CD4-positive, alpha-beta T cell treated with Interleukin-2 at 100 ng/mL for 4 hours (primary cell): ENCODE data around the gene IL1RAPL2.
"Not testable (repeated sequence)": the region's sequence is repeated elsewhere in the genome, so short reads cannot be mapped to it uniquely, and the experiment has no call there.

Source experiments
- DNase-seq: peaks from one replicate; pipeline ENCODE4 v3.0.0-alpha.2; 2020; ENCODE audit warnings: low spot score

IL1RAPL2 gene

DNA sequence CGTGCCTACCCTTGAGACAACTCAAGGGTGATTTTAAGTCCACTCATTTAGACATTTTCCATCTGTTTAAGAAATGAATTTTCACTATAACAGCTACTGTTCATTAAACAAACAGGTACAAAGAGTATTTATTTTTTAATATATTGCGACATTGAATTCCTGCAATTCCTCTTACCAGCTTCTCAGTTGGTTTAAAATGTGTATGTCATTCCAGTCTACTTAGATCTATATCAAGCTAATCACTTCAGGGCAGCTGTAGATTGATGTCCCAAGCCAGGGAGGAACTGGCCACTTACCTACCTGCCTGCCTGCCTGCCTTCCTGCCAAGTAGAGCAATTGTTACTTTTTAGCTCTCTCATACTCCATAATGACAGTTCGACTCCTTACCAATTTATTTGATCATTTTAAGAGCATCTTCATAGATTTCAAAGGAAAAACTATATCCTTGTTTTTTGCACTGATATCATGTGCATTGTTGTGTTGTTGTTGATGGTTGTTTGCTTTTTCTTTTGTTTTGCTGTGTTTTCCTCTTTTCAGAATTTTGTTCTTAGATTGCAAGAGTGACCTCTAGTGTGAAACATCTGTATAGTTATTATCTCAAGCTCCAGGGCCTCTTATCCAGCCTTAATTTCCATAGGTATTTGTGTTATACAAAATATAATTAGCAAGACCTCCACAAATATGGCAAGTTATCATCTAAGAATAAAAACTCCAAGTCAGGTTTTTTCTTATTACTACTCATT lies 1135.5 kb downstream of the IL1RAPL2 start:
- DNase-seq, result no peak

DNA sequence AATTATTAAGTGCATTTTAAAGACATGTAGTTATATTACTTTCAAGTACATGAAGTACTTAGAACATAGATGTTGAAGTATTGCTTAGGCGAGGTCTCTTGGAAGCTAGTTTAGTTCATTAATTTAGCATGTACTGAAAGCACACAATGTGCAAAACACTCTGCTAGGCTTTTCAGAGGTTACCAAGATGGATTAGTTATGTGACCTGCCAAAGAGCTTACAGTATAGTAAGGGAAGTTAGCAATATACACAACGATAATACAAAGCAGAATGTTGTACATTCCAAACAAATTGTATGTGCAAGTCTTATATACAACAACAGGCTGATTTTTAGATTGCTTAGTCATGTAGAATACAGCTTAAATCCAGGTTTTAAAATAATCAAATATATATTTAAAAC lies 1137.9 kb downstream of the IL1RAPL2 start:
- no peak for DNase-seq

DNA sequence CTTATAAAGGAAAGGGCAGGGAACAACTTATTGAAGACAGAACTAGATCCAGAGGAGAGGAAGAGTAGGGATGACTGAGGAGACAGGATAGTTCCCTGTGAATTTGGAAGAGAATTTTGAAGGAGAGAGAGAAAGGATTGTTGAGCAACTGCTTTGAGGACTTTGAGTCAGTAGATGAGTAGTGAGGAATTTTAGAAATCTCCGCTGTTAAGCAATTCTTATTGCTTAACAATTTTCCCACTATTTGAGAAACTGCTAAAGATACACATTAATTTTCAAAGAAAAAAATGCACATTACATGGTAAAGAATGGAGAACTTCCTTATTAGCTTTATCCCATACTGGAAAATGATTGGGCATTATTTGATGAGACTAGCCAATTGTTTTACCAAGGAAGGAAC lies 1140.0 kb downstream of the IL1RAPL2 start:
- no peak for DNase-seq

DNA sequence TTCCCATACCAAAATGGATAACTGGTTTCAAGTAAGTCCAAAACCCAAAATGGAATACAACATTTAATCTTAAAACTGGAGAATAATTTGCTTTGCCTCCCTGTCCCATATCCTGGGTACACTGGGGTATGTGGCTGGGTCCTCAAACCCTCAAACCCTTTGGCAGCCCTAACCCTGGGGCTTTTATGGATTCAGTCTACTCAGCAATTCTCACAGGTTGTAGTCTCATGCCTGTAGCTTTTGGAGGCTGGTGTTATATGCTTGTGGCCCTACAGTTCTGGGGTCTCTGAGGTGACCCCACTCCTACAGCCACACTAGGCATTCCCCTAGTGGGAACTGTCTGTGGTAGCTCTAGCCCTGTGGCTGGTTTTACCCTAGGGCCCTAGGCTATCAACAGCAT lies 1145.8 kb downstream of the IL1RAPL2 start:
- no peak for DNase-seq

DNA sequence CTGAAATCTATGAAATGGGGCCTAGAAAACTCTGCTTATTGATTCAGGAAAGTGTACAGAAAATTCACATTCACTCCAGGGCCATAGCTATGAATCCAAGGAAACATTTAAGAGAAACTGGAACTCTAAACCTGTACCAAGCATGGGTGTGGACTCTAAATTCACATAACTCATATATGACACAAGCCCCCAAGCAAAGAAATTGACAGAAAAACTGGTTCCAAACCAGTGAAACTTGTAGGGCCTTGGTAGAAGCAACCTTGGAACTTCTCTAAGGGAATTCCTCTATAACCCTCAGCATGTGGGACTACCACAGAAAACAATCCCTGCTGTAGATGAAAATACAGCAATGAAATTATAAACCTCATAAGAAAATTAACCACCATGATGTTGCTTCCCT lies 1149.7 kb downstream of the IL1RAPL2 start:
- DNase-seq, result no peak

DNA sequence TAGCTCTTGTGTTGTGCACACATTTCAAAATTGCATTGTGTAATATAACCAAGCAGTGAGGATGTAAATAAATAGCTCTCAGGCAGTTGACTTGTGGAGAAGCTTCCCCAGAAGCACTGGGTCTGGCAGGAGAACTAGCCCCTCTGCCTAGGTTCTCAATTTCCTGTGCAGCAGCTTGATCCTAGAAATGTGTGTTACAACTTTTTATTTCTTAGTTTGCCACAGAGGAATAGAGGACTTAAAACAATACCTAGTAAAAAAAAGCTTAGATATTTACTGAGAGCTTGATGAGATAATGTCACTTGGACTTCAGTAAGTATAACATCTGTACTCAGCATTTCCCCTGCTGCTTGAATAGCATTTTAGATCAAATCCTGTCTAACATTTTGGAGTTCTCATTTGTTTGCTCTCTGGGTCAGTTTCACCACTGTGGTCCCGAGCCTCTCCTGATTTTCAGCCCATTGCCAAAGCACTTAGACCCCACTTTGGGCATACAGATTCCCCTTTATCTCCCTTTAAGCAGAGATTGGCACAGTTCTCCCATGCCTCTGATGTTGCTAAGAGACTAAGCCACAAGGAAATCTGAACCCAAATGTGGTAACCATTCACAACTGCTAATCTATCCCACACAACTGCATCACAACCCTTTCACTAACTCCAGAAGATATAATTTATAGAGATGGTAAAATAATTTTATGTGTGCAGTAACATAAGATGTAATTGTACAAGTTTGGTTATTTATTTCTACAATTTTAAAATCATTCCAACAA lies 1158.2 kb downstream of the IL1RAPL2 start:
- DNase-seq, result no peak

DNA sequence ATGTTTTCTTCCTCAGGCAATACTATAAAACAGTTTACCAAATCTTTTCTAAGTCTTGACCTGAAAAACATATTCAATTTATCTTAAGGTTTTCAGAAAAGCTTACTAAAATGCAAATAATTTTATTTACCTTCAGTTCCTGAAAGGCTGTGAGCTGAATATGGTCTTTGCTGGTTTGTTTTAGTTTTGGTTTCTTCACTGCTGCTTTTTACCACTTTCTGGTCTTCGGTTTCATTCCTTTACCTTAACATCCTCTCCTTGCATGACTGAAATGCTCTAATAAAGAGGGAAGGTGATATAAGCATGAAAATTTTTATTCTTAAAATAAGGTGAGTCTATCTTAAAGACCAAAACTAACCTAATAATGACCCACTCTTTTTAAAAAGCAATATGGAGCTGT lies 1159.2 kb downstream of the IL1RAPL2 start:
- no peak for DNase-seq

DNA sequence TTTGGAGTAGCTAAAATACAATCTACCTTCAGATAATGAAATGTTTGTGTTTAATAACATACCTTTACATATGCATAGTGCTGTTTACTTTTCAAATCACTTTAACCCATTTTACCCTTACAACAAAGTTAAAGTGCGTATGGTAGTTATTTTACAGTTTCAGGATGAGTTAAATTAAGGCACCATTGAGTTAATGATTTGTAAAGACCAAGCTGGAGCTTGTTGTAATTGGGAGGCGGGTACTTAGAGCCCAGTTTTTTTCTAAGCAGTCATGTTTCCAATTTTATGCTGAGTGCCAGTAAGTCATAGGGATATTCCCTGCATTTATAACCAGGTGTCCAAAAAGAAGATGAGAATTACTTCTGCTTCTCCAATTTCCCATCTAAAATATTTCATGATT lies 1172.2 kb downstream of the IL1RAPL2 start:
- no peak for DNase-seq

DNA sequence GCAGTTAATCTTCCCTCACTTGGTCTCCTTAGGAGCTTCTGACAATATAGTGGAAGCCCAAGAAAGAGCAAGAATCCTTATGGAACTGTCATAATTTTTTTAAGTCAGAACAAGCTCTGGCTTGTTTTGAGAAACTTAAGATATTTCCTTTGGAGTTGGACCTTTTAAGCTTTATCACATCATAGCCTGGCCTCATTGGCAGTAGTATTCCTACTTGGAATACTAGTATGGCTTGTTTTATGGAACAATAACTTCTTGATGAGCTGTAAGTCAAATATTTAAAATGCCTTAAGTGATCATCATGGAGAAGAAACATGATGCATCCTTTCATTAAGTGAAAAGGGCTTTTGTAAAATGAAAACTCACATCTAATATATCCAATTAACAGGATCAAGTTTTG lies 1178.3 kb downstream of the IL1RAPL2 start:
- no peak for DNase-seq

DNA sequence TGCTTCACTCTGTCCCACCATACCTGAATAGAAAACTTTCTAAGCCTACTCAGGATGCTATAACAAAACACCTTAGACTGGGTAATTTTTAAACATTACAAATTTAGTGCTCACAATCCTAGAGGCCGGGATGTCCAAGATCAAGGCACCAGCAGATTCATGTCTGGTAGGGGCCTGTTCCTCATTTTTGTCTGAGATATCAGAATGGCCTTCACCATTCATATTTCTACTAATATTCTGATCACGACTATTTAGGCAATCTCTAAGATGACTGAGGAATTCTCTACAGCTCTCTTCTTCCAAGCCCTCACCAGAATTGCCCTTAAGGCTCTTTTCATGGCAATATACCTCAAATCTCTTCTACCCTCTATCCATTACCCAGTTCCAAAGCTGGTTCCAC lies 1178.9 kb downstream of the IL1RAPL2 start:
- DNase-seq, result no peak

DNA sequence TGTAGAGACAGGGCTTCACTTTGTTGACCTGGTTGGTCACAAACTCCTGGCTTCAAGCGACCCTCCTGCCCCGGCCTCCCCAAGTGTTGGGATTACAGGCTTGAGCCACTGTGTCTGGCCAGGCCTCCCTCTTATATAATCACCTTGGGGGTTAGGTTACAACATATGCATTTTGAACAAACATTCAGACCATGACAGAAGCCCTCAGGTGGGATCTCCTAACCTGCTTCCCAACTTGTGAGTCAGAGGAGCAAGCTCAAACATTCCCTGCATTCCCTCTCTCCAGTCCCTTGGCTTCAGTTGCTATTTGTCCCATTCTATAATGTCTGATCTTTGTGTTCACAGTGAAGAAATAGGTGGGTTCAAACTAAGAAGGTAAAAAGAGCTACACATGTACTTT lies 1179.9 kb downstream of the IL1RAPL2 start:
- no peak for DNase-seq

DNA sequence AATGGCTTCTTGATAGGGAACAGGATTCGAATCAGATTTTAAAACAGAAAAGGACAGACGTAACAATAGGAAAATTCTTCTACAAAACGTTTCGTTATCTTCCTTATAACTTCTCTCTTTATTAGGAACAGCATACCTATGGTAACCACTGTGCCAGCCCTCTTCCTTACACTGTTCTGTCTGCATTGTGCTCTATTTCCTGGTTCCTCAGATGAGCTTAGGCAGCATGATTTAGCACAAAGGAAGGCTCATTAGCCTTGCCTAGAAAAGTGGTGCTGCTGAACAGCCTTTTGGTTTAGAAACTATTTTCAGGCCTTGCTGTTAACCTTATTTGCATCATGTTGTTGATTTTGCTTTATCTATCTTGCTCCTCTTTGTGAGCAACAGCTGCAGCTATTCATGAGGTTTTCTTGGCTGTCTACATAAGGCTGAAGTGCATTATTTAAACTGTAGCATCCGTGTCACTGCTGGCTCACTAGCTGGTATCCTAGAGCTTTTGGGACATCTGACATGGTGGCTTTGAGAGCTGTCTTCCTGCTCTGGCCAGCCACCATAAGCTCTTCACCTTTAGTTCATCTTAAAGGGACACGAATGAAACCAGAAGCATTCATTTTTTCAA lies 1186.4 kb downstream of the IL1RAPL2 start:
- DNase-seq, result no peak

DNA sequence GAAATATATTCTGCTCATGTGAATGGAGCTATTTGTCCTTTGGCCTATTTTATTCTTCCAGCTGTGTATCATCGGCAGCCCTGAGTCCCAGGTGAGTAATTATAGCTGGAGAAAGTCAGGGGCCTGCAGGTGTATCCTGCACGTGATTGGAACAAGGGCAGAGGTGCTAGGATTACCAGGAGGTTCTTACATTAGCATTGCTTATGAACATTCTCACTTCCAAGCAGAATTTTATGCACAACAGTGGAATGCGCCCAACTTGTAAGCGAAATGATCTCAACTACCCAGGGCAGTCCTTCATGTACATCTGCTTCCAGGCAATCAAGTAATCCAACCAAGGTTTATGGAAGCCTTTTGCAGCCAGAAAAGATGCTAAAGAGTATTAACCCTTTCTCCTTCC lies 1187.4 kb downstream of the IL1RAPL2 start:
- no peak for DNase-seq

DNA sequence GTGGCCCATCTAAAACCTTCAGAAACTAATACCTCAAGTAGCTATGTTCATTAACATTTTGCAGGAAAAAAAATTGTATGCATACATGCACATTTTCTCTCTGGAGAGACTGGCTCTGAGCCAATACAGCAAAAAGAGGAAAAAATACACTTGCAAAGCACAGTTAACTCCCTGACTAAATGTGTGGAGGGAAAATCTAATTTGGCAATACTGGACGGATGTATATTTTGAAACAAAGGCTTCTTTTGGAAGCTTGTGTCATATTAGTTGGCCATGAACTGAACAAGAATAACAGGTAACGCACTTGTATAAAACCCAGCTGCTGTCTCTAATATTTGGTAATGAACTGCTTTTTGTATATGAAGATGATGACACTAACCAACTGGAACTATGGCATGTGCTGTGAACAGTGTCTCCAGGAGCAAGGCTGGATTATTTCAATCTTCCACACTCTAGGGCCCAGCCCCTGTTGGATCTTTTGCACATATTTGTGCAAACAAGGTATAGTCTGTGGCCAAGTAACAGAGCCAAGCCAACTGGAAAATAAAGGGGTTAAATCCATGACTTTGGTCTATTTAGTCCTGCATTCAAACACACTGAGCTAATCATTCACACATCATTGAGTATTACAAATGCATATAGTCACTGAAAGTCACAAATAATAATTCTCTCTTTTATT lies 1188.4 kb downstream of the IL1RAPL2 start:
- DNase-seq, result no peak

DNA sequence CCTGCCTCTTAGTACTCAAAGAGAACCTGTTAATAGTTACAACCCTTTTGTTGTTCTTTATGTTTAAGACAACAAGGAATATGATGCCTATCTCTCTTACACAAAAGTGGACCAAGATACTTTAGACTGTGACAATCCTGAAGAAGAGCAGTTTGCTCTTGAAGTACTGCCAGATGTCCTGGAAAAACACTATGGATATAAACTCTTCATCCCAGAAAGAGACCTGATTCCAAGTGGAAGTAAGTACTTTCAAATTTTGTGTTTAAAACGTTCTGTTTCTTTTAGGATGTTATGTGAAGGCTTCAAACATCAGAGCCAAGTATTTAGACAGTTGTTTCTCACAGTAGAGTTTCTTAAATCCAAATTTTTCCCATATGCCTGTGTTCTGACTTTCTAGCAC lies 1189.1 kb downstream of the IL1RAPL2 start:
- DNase-seq, result no peak

DNA sequence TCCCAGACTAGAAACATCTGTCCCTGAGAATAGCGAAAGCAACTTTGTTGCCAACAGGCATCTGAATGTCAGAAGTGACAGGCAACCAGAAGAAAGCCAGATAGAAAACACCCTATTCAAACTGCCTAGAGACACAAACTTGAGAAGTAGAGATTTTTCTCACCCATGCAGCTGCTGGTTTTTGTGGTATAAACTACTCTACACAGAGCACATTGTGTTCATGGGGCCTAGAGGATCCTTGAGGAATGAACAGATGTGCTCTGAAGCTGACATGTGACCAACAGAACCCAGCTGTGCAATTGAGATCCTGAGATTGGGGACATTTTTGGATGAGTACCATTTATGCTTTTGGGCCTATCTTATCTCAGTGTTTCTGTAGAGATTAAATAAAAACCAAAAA lies 1192.8 kb downstream of the IL1RAPL2 start:
- no peak for DNase-seq

DNA sequence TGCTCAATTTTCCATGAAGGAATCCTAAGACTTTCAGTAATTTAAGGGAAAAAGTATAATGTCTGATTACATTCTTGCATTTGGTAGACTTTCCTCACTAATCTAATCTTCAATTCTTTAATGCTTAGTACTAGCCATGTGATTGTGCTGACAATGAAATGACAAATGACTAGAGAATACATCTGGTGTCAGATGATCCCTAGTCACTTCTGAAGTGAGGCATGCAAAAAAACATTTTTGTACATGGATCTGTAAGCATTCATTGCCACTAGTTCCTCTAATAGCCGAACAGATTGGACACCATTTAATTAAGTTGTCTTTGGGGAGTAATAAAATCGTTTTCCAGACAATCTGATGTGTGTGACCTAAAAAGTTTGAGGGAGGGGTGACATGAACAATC lies 1193.6 kb downstream of the IL1RAPL2 start:
- no peak for DNase-seq

DNA sequence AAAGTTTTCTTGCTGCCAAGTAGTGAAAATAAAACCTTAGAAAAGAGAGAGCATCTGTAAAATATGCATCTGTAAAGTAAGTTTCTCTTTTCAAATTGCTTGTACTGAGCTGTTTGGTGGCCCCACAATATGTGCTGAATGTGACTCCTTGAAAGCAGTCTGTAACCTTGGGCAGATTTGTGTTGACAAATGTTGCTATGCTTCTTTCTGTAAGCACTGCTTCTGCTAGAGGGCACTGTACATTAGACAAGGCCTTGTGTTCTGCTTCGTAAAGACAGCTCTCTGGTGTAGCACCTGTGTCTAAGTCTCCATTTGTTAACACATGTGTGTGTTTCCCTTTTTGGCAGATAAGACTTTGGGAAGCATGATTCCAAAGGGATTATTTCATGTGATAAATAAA lies 1199.7 kb downstream of the IL1RAPL2 start:
- DNase-seq, result no peak

DNA sequence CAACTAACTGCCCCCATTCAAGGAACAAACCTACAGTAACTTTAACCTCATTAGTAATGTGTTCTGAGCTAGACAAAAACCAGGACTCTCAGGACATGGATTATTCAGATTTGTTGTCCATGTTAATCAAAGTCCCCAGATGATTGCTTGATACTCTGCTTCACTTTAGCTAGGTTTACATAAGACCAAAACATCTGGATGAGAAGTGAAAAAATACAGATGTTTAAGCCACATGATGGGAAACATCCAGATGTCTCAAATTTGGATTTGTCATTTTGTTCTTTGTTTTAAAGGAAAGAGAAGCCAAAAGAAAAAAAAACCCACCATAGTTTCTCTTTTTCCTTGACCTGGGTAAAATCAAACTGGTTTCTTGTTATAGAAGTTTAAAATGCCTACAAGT lies 1207.8 kb downstream of the IL1RAPL2 start:
- no peak for DNase-seq

DNA sequence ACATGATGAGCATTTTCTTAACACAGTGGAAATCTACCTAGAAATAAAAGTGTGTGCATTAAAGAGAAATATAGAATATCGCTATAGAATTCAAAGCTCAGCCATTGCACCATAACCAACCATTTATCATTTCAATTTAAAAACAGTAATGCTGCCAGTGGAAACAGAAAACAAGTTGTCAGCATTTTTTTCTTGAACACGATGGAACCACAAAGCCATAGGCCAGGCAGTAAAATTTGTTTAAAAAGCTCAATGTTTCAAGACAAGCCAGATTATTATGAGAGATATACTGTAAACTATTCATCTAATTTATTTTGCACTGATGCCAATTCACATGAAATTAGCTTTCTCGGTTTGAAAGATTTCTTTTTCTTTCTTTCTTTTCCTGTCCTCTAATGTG lies 1209.7 kb downstream of the IL1RAPL2 start:
- DNase-seq, result no peak

DNA sequence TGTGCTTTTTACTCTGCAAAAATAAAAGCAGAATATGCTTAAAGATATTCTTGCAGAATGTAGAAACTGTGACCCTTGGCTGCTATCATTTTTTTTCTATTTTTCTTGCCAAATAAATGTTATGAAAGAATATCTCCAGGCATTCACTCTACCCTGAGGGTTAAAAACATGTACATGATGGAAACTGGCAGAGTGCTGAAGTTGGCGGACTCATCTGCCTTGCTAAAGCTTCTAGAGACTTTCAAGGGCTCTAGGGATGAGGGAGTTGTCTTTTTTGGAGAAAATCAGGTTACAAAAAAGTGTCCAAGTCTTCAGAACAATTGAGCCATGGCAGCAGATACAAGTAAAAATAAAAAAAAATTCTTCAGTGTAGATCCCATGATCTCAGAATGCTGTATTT lies 1215.8 kb downstream of the IL1RAPL2 start:
- no peak for DNase-seq

DNA sequence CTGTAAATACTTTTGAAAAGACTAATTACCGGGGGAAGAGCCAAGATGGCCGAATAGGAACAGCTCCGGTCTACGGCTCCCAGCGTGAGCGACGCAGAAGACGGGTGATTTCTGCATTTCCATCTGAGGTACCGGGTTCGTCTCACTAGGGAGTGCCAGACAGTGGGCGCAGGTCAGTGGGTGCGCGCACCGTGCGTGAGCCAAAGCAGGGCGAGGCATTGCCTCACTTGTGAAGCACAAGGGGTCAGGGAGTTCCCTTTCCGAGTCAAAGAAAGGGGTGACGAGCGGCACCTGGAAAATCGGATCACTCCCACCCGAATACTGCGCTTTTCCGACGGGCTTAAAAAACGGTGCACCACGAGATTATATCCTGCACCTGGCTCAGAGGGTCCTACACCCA lies 1230.9 kb downstream of the IL1RAPL2 start:
- DNase-seq, result not testable (repeated sequence)

DNA sequence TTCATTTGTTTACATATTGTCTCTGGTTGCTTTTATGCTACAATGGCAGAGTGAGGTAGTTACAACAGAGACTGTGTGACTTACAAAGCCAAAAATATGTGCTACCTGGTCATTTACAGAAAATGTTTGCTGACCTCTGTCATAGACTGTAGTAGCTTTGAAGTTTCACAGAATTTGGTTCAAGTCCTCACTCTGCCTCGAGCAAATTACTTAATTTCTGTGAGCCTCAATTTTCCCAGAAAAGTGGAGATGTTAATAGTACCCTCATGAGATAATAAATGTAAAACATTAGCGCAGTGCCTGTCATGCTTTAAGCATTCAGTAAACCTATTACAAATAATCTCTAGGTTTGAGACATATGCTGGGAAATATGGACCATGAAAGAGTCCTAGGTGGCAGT lies 1237.9 kb downstream of the IL1RAPL2 start:
- DNase-seq, result no peak
